Activated CD4-positive, alpha-beta T cell treated with anti-CD3 and anti-CD28 coated beads, Interleukin-2, amount 10 ng/mL, durations not matched to agents 7 days and 5 days (primary cell): ENCODE measurements around the gene FRMPD1. TPM values are rescaled to one million over a fixed set of nuclear protein-coding genes. Genes with fewer than 3 reads are reported as not detected.
"Not testable (repeated sequence)": the region's sequence is repeated elsewhere in the genome, so short reads cannot be mapped to it uniquely, and the experiment has no call there.

Experiments
- CTCF ChIA-PET: fragments of 350-600 bp; sonication (Branson Sonifier 250); formaldehyde crosslinking; loops from one replicate; lab custom pipeline; 2021; ENCODE audit warnings: antibody characterized with exemption; lab: Charles Lee
- POLR2A ChIA-PET: fragments of 350-600 bp; sonication (Branson Sonifier 250); formaldehyde crosslinking; loops from one replicate; lab custom pipeline; 2021; ENCODE audit warnings: antibody characterized with exemption; lab: Charles Lee
- DNase-seq: peaks from one replicate; pipeline ENCODE4 v3.0.0-alpha.2; 2020
- H3K27ac Mint-ChIP-seq: one replicate; pipeline ENCODE4 v1.8.0; 2021; ENCODE audit warnings: mild to moderate bottlenecking, moderate library complexity, mixed read lengths
- H3K27me3 Mint-ChIP-seq: one replicate; pipeline ENCODE4 v1.8.0; 2021; ENCODE audit warnings: mixed read lengths
- H3K36me3 Mint-ChIP-seq: one replicate; pipeline ENCODE4 v1.8.0; 2021; ENCODE audit warnings: low read depth, mixed read lengths
- H3K4me1 Mint-ChIP-seq: one replicate; pipeline ENCODE4 v1.8.0; 2021; ENCODE audit warnings: mixed read lengths
- H3K4me3 Mint-ChIP-seq: one replicate; pipeline ENCODE4 v1.8.0; 2021; ENCODE audit warnings: mild to moderate bottlenecking, moderate library complexity, mixed read lengths
- H3K9me3 Mint-ChIP-seq: one replicate; pipeline ENCODE4 v1.8.0; 2021; ENCODE audit warnings: mixed read lengths
- total RNA-seq, 2 experiments: library from RNA; stranded (reverse); gene quantifications; one replicate each; pipeline ENCODE4 v1.2.3, GENCODE V29; 2021

The FRMPD1 gene
- total RNA-seq, 2 experiments from 2014 or later, result not detected

- Mint-ChIP-seq H3K9me3 (no peaks in the 10 kb centered on the region), H3K27ac (no peak overlapping the region), H3K4me3 (no peak overlapping the region), H3K27me3 (peaks cover 12% of the 10 kb centered on the region), H3K4me1 (no peaks in the 10 kb centered on the region), H3K36me3 (no peaks in the 10 kb centered on the region)
- DNase-seq, result no peak
- ChIA-PET POLR2A (no interaction called here), CTCF (interaction anchor here (0.6 to 1.3 kb wide), 3 partner anchors 12 to 52 kb away, joined by 3 read pairs; no protein-coding TSS in a partner anchor)
Measured at GRCh38 chr9:37732952-37733351, 82.2 kb downstream of the FRMPD1 start.

- ChIA-PET POLR2A (no interaction called here), CTCF (no interaction called here)
- Mint-ChIP-seq H3K9me3 (no peaks in the 10 kb centered on the region), H3K27me3 (peaks cover 2% of the 10 kb centered on the region), H3K36me3 (no peaks in the 10 kb centered on the region), H3K4me1 (no peaks in the 10 kb centered on the region), H3K27ac (no peak overlapping the region), H3K4me3 (no peak overlapping the region)
- no peak for DNase-seq
Measured at GRCh38 chr9:37739222-37739621, 88.5 kb downstream of the FRMPD1 start.

- CTCF ChIA-PET, result no interaction called here
- Mint-ChIP-seq H3K9me3 (no peaks in the 10 kb centered on the region), H3K27ac (no peak overlapping the region), H3K27me3 (peaks cover 2% of the 10 kb centered on the region), H3K4me3 (no peak overlapping the region), H3K4me1 (no peaks in the 10 kb centered on the region), H3K36me3 (no peaks in the 10 kb centered on the region)
- no peak for DNase-seq
- POLR2A ChIA-PET, result interaction anchor here (0.6 kb wide), 1 partner anchor 105 kb away, joined by 3 read pairs; no protein-coding TSS in a partner anchor
Measured at GRCh38 chr9:37740128-37740527, 89.4 kb downstream of the FRMPD1 start.

GRCh38 chr9:37740631-37741328 is 90.0 kb downstream of the FRMPD1 start:
- peaks cover 2% of the 10 kb centered on the region for H3K27me3 Mint-ChIP-seq
- ChIA-PET POLR2A (no interaction called here), CTCF (no interaction called here)
- no peak overlapping the region for H3K27ac Mint-ChIP-seq
- H3K4me3 Mint-ChIP-seq, result no peak overlapping the region
- H3K9me3 Mint-ChIP-seq, result no peaks in the 10 kb centered on the region
- no peak for DNase-seq
- H3K4me1 Mint-ChIP-seq, result no peaks in the 10 kb centered on the region
- H3K36me3 Mint-ChIP-seq, result no peaks in the 10 kb centered on the region

GRCh38 chr9:37745970-37746369 is 95.2 kb downstream of the FRMPD1 start:
- no peaks in the 10 kb centered on the region for H3K27me3 Mint-ChIP-seq
- H3K4me3 Mint-ChIP-seq, result no peak overlapping the region
- POLR2A ChIA-PET, result interaction anchor here (0.6 kb wide), 1 partner anchor 260 kb away, joined by 3 read pairs; the partner anchor contains the start of gene POLR1E
- no peak for DNase-seq
- CTCF ChIA-PET, result no interaction called here
- H3K9me3 Mint-ChIP-seq, result no peaks in the 10 kb centered on the region
- no peaks in the 10 kb centered on the region for H3K4me1 Mint-ChIP-seq
- no peak overlapping the region for H3K27ac Mint-ChIP-seq
- no peaks in the 10 kb centered on the region for H3K36me3 Mint-ChIP-seq

GRCh38 chr9:37746448-37747270 is 95.9 kb downstream of the FRMPD1 start:
- DNase-seq, result no peak
- no peak overlapping the region for H3K4me3 Mint-ChIP-seq
- no peaks in the 10 kb centered on the region for H3K36me3 Mint-ChIP-seq
- ChIA-PET POLR2A (interaction anchor here (0.6 kb wide), 1 partner anchor 261 kb away, joined by 3 read pairs; the partner anchor contains the start of gene POLR1E), CTCF (no interaction called here)
- no peaks in the 10 kb centered on the region for H3K27me3 Mint-ChIP-seq
- H3K27ac Mint-ChIP-seq, result no peak overlapping the region
- no peaks in the 10 kb centered on the region for H3K4me1 Mint-ChIP-seq
- no peaks in the 10 kb centered on the region for H3K9me3 Mint-ChIP-seq

- H3K4me1 Mint-ChIP-seq, result no peaks in the 10 kb centered on the region
- H3K4me3 Mint-ChIP-seq, result no peak overlapping the region
- ChIA-PET POLR2A (no interaction called here), CTCF (no interaction called here)
- no peaks in the 10 kb centered on the region for H3K9me3 Mint-ChIP-seq
- peak; percentile 70 for DNase-seq
- H3K36me3 Mint-ChIP-seq, result no peaks in the 10 kb centered on the region
- no peak overlapping the region for H3K27ac Mint-ChIP-seq
- H3K27me3 Mint-ChIP-seq, result no peaks in the 10 kb centered on the region
Measured at GRCh38 chr9:37747271-37747753, 96.6 kb downstream of the FRMPD1 start.

GRCh38 chr9:37749129-37749528 is 98.4 kb downstream of the FRMPD1 start:
- Mint-ChIP-seq H3K27me3 (no peaks in the 10 kb centered on the region), H3K27ac (no peak overlapping the region), H3K4me3 (no peak overlapping the region), H3K9me3 (no peaks in the 10 kb centered on the region), H3K36me3 (peaks cover 2% of the 10 kb centered on the region), H3K4me1 (peaks cover 12% of the 10 kb centered on the region)
- CTCF ChIA-PET, result interaction anchor here (0.6 kb wide), 1 partner anchor 22 kb away, joined by 3 read pairs; no protein-coding TSS in a partner anchor
- POLR2A ChIA-PET, result no interaction called here
- DNase-seq, result no peak

- no peak overlapping the region for H3K4me3 Mint-ChIP-seq
- no peaks in the 10 kb centered on the region for H3K9me3 Mint-ChIP-seq
- ChIA-PET POLR2A (no interaction called here), CTCF (no interaction called here)
- H3K4me1 Mint-ChIP-seq, result peaks cover 29% of the 10 kb centered on the region
- H3K27me3 Mint-ChIP-seq, result no peaks in the 10 kb centered on the region
- H3K27ac Mint-ChIP-seq, result no peak overlapping the region
- H3K36me3 Mint-ChIP-seq, result peaks cover 4% of the 10 kb centered on the region
- DNase-seq, result no peak
Measured at GRCh38 chr9:37751186-37751585, 100.4 kb downstream of the FRMPD1 start.

- H3K27ac Mint-ChIP-seq, H3K4me3 Mint-ChIP-seq, DNase-seq, POLR2A ChIA-PET, H3K9me3 Mint-ChIP-seq, H3K27me3 Mint-ChIP-seq, H3K36me3 Mint-ChIP-seq, CTCF ChIA-PET: not testable (repeated sequence)
- peaks cover 29% of the 10 kb centered on the region for H3K4me1 Mint-ChIP-seq
Measured at GRCh38 chr9:37751704-37752103, 101.0 kb downstream of the FRMPD1 start.

GRCh38 chr9:37752112-37752511 is 101.4 kb downstream of the FRMPD1 start:
- DNase-seq, H3K27me3 Mint-ChIP-seq, H3K4me3 Mint-ChIP-seq, H3K9me3 Mint-ChIP-seq, H3K36me3 Mint-ChIP-seq, POLR2A ChIA-PET, H3K27ac Mint-ChIP-seq: not testable (repeated sequence)
- CTCF ChIA-PET, result interaction anchor here (0.8 kb wide), 1 partner anchor 8 kb away, joined by 3 read pairs; no protein-coding TSS in a partner anchor
- H3K4me1 Mint-ChIP-seq, result peaks cover 29% of the 10 kb centered on the region

- H3K36me3 Mint-ChIP-seq, result peaks cover 9% of the 10 kb centered on the region
- peaks cover 29% of the 10 kb centered on the region for H3K4me1 Mint-ChIP-seq
- ChIA-PET POLR2A (no interaction called here), CTCF (interaction anchor here (0.8 kb wide), 1 partner anchor 9 kb away, joined by 3 read pairs; no protein-coding TSS in a partner anchor)
- peak; percentile 20 for DNase-seq
- no peaks in the 10 kb centered on the region for H3K9me3 Mint-ChIP-seq
- no peaks in the 10 kb centered on the region for H3K27me3 Mint-ChIP-seq
- H3K4me3 Mint-ChIP-seq, result peak overlapping the region; percentile 96
- H3K27ac Mint-ChIP-seq, result peak overlapping the region; percentile 94
Measured at GRCh38 chr9:37752642-37753488, 102.1 kb downstream of the FRMPD1 start.
